Measurements from ENCODE around the gene GRIP1.

The GRIP1 gene

GRCh38 chr12:66603981-66604479 lies 74.8 kb downstream of the GRIP1 start:
- Histone ChIP-seq H3K9me2 (replicated peaks; ENCODE audit: insufficient read depth, low read length) (no peaks in the 10 kb centered on the region), H3K9ac (ENCODE audit: low read length) (no peak overlapping the region), H3K79me2 (ENCODE audit: low read length) (no peaks in the 10 kb centered on the region), H2AFZ (ENCODE audit: low read length) (no peak overlapping the region), H3F3A (ENCODE audit: insufficient read depth, low read length) (no peaks in the 10 kb centered on the region), H3K4me3 (ENCODE audit: low read length) (no peak overlapping the region), H3K27me3 (replicated peaks; ENCODE audit: insufficient read depth, low read length) (no peaks in the 10 kb centered on the region), H3K36me3 (replicated peaks; ENCODE audit: insufficient read depth, low read length) (no peaks in the 10 kb centered on the region), H3K9me3 (replicated peaks; ENCODE audit: insufficient read depth, low read length) (no peaks in the 10 kb centered on the region), H3K27ac (ENCODE audit: low read length) (no peak overlapping the region), H3K4me2 (ENCODE audit: low read depth, low read length) (no peak overlapping the region), H3K4me1 (ENCODE audit: low read length) (no peaks in the 10 kb centered on the region), H4K20me1 (ENCODE audit: insufficient read depth, low read length) (no peaks in the 10 kb centered on the region)
- no peak for TF ChIP-seq CTCF (IDR thresholded peaks at IDR 0.05; ENCODE audit: low read length)
- no peak for TF ChIP-seq EZH2phosphoT487 (IDR thresholded peaks at IDR 0.05; ENCODE audit: low read length)
- no peak for TF ChIP-seq EZH2 (optimal IDR thresholded peaks at IDR 0.05; ENCODE audit: low read depth, low read length)
- no peak for DNase-seq

GRCh38 chr12:66603461-66603860 lies 75.4 kb downstream of the GRIP1 start:
- no peak for DNase-seq
- Histone ChIP-seq H3K27me3 (replicated peaks; ENCODE audit: insufficient read depth, low read length) (no peaks in the 10 kb centered on the region), H3K4me1 (ENCODE audit: low read length) (no peaks in the 10 kb centered on the region), H3K9me3 (replicated peaks; ENCODE audit: insufficient read depth, low read length) (no peaks in the 10 kb centered on the region), H4K20me1 (ENCODE audit: insufficient read depth, low read length) (no peaks in the 10 kb centered on the region), H3K36me3 (replicated peaks; ENCODE audit: insufficient read depth, low read length) (no peaks in the 10 kb centered on the region), H3K9ac (ENCODE audit: low read length) (no peak overlapping the region), H2AFZ (ENCODE audit: low read length) (no peak overlapping the region), H3F3A (ENCODE audit: insufficient read depth, low read length) (no peaks in the 10 kb centered on the region), H3K9me2 (replicated peaks; ENCODE audit: insufficient read depth, low read length) (no peaks in the 10 kb centered on the region), H3K4me2 (ENCODE audit: low read depth, low read length) (no peak overlapping the region), H3K4me3 (ENCODE audit: low read length) (no peak overlapping the region), H3K27ac (ENCODE audit: low read length) (no peak overlapping the region), H3K79me2 (ENCODE audit: low read length) (no peaks in the 10 kb centered on the region)
- no peak for TF ChIP-seq EZH2 (optimal IDR thresholded peaks at IDR 0.05; ENCODE audit: low read depth, low read length)
- TF ChIP-seq CTCF (IDR thresholded peaks at IDR 0.05; ENCODE audit: low read length): no peak

GRCh38 chr12:66602483-66603143 lies 76.3 kb downstream of the GRIP1 start:
- no peaks in the 10 kb centered on the region for H3K9me3 ChIP-seq (replicated peaks; ENCODE audit: insufficient read depth, low read length)
- no peaks in the 10 kb centered on the region for H3K9me2 ChIP-seq (replicated peaks; ENCODE audit: insufficient read depth, low read length)
- H3K36me3 ChIP-seq (replicated peaks; ENCODE audit: insufficient read depth, low read length): no peaks in the 10 kb centered on the region
- no peak overlapping the region for H2AFZ ChIP-seq (ENCODE audit: low read length)
- no peak for DNase-seq
- H3K9ac ChIP-seq (ENCODE audit: low read length): no peak overlapping the region
- H3K79me2 ChIP-seq (ENCODE audit: low read length): no peaks in the 10 kb centered on the region
- TF ChIP-seq CTCF (IDR thresholded peaks at IDR 0.05; ENCODE audit: low read length): no peak
- TF ChIP-seq EZH2phosphoT487 (IDR thresholded peaks at IDR 0.05; ENCODE audit: low read length): no peak
- no peak for TF ChIP-seq EZH2 (optimal IDR thresholded peaks at IDR 0.05; ENCODE audit: low read depth, low read length)
- H3K27ac ChIP-seq (ENCODE audit: low read length): no peak overlapping the region
- H4K20me1 ChIP-seq (ENCODE audit: insufficient read depth, low read length): no peaks in the 10 kb centered on the region
- no peaks in the 10 kb centered on the region for H3F3A ChIP-seq (ENCODE audit: insufficient read depth, low read length)
- H3K4me1 ChIP-seq (ENCODE audit: low read length): no peaks in the 10 kb centered on the region
- H3K4me2 ChIP-seq (ENCODE audit: low read depth, low read length): no peak overlapping the region
- H3K4me3 ChIP-seq (ENCODE audit: low read length): no peak overlapping the region
- no peaks in the 10 kb centered on the region for H3K27me3 ChIP-seq (replicated peaks; ENCODE audit: insufficient read depth, low read length)
